WTC11 (cell line): ENCODE results near the gene RBM44. TPM values are rescaled to one million over a fixed set of nuclear protein-coding genes. Genes with fewer than 3 reads are reported as not detected.

ENCODE experiments used
- ATAC-seq: fragments of 200-7000 bp; cut with Tn5 transposase; 2 replicates; pipeline ENCODE4 v1.10.0; 2021; ENCODE audit warnings: mild to moderate bottlenecking, moderate library complexity
- CTCF ChIA-PET: fragments of 300-600 bp; sonication (Branson Sonifier 250); formaldehyde crosslinking; loops from one replicate; lab custom pipeline; 2021; ENCODE audit warnings: antibody characterized with exemption; lab: Charles Lee
- POLR2A ChIA-PET: fragments of 350-600 bp; sonication (Branson Sonifier 250); formaldehyde crosslinking; loops from one replicate; lab custom pipeline; 2021; ENCODE audit warnings: antibody characterized with exemption; lab: Charles Lee
- DNase-seq: peaks from one replicate; pipeline ENCODE4 v3.0.0; 2021; ENCODE audit warnings: low spot score
- H3K27ac Mint-ChIP-seq: 2 replicates; pipeline ENCODE4 v1.8.0; 2021; ENCODE audit warnings: mixed read lengths
- H3K27me3 Mint-ChIP-seq: 2 replicates; pipeline ENCODE4 v1.8.0; 2021; ENCODE audit warnings: low read depth, mild to moderate bottlenecking, moderate library complexity, mixed read lengths
- H3K36me3 Mint-ChIP-seq: 2 replicates; pipeline ENCODE4 v1.8.0; 2021; ENCODE audit warnings: mixed read lengths
- H3K4me1 Mint-ChIP-seq: 2 replicates; pipeline ENCODE4 v1.8.0; 2022; ENCODE audit warnings: mixed read lengths
- H3K4me3 Mint-ChIP-seq: 2 replicates; pipeline ENCODE4 v1.8.0; 2021; ENCODE audit warnings: mild to moderate bottlenecking, moderate library complexity, mixed read lengths
- H3K9me3 Mint-ChIP-seq: 2 replicates; pipeline ENCODE4 v1.8.0; 2021; ENCODE audit warnings: mixed read lengths
- ATF3 ChIP-seq: sonication (generic); formaldehyde crosslinking; conservative IDR thresholded peaks from 2 replicates; pipeline ENCODE4 v1.8.1; 2022; ENCODE audit warnings: mild to moderate bottlenecking, missing genetic modification reagents
- ATF6 ChIP-seq: sonication (generic); formaldehyde crosslinking; IDR thresholded peaks from 2 replicates; pipeline ENCODE4 v1.8.1; 2023; ENCODE audit warnings: mild to moderate bottlenecking, missing genetic modification reagents
- CREB1 ChIP-seq: sonication (generic); formaldehyde crosslinking; IDR thresholded peaks from 2 replicates; pipeline ENCODE4 v1.8.0; 2023; ENCODE audit warnings: mild to moderate bottlenecking, missing genetic modification reagents
- IRF1 ChIP-seq: sonication (generic); formaldehyde crosslinking; IDR thresholded peaks from 2 replicates; pipeline ENCODE4 v1.8.0; 2023; ENCODE audit warnings: missing genetic modification reagents
- JAZF1 ChIP-seq: fragments of 250-450 bp; sonication (Bioruptor Pico); IDR thresholded peaks from 2 replicates; pipeline ENCODE4 v1.9.0; 2021; ENCODE audit warnings: moderate library complexity, mild to moderate bottlenecking, inconsistent platforms
- NFYB ChIP-seq: sonication (generic); formaldehyde crosslinking; conservative IDR thresholded peaks from 2 replicates; pipeline ENCODE4 v1.8.0; 2022; ENCODE audit warnings: low read depth, missing genetic modification reagents
- SMAD3 ChIP-seq: sonication (generic); formaldehyde crosslinking; IDR thresholded peaks from 2 replicates; pipeline ENCODE4 v1.8.0; 2022; ENCODE audit warnings: missing genetic modification reagents, mild to moderate bottlenecking, borderline replicate concordance
- SP1 ChIP-seq: sonication (generic); formaldehyde crosslinking; conservative IDR thresholded peaks from 2 replicates; pipeline ENCODE4 v1.8.1; 2022; ENCODE audit warnings: missing genetic modification reagents
- TCF7 ChIP-seq: sonication (generic); formaldehyde crosslinking; IDR thresholded peaks from 2 replicates; pipeline ENCODE4 v1.8.0; 2022; ENCODE audit warnings: mild to moderate bottlenecking, low read depth, missing genetic modification reagents, moderate library complexity
- TEAD4 ChIP-seq: sonication (generic); formaldehyde crosslinking; IDR thresholded peaks from 2 replicates; pipeline ENCODE4 v1.8.0; 2022; ENCODE audit warnings: mild to moderate bottlenecking, missing genetic modification reagents
- TP53 ChIP-seq: sonication (generic); formaldehyde crosslinking; IDR thresholded peaks from 2 replicates; pipeline ENCODE4 v1.8.1; 2023; ENCODE audit warnings: mild to moderate bottlenecking, missing genetic modification reagents
- ZBTB21 ChIP-seq: sonication (generic); formaldehyde crosslinking; IDR thresholded peaks from 2 replicates; pipeline ENCODE4 v1.8.1; 2023; ENCODE audit warnings: mild to moderate bottlenecking, missing genetic modification reagents, borderline replicate concordance
- ZBTB43 ChIP-seq: sonication (generic); formaldehyde crosslinking; IDR thresholded peaks from 2 replicates; pipeline ENCODE4 v1.8.1; 2023; ENCODE audit warnings: mild to moderate bottlenecking, missing genetic modification reagents
- ZNF138 ChIP-seq: sonication (generic); formaldehyde crosslinking; conservative IDR thresholded peaks from 2 replicates; pipeline ENCODE4 v1.8.1; 2022; ENCODE audit warnings: mild to moderate bottlenecking, moderate library complexity, missing genetic modification reagents
- ZNF232 ChIP-seq: sonication (generic); formaldehyde crosslinking; IDR thresholded peaks from 2 replicates; pipeline ENCODE4 v1.8.0; 2022; ENCODE audit warnings: mild to moderate bottlenecking, missing genetic modification reagents
- ZNF263 ChIP-seq: sonication (generic); formaldehyde crosslinking; IDR thresholded peaks from 2 replicates; pipeline ENCODE4 v1.8.1; 2022; ENCODE audit warnings: low read depth, mild to moderate bottlenecking, moderate library complexity, missing genetic modification reagents
- ZNF671 ChIP-seq: fragments of 250-450 bp; sonication (Bioruptor Pico); IDR thresholded peaks from 2 replicates; pipeline ENCODE4 v1.8.0; 2021; ENCODE audit warnings: mild to moderate bottlenecking
- total RNA-seq: library from RNA; stranded (reverse); gene quantifications from 3 replicates; pipeline ENCODE4 v1.2.3, GENCODE V29; 2021
- TF ChIP-seq, protein P1 (sequence below): fragments of 250-450 bp; sonication (Bioruptor Pico); IDR thresholded peaks from 2 replicates; pipeline ENCODE4 v1.9.0; 2021; ENCODE audit warnings: mild to moderate bottlenecking
- TF ChIP-seq, protein P2 (sequence below): sonication (generic); formaldehyde crosslinking; IDR thresholded peaks from 2 replicates; pipeline ENCODE4 v1.8.1; 2022; ENCODE audit warnings: low read depth, missing genetic modification reagents, borderline replicate concordance
- TF ChIP-seq, protein P3 (sequence below): fragments of 250-450 bp; sonication (Bioruptor Pico); IDR thresholded peaks from 2 replicates; pipeline ENCODE4 v1.8.0; 2021; ENCODE audit warnings: mild to moderate bottlenecking

The RBM44 gene
- total RNA-seq, 1 experiment from 2014 or later: 1.3 TPM

GRCh38 chr2:237889016-237889415, 90.4 kb downstream of the RBM44 start:
- TF ChIP-seq ATF6 (no peak), ZBTB21 (CRISPR knock-in tag) (no peak), JAZF1 (CRISPR knock-in tag) (no peak), SMAD3 (CRISPR knock-in tag) (no peak), TP53 (no peak), ZNF671 (CRISPR knock-in tag) (no peak)
- TF ChIP-seq, protein P1, sequence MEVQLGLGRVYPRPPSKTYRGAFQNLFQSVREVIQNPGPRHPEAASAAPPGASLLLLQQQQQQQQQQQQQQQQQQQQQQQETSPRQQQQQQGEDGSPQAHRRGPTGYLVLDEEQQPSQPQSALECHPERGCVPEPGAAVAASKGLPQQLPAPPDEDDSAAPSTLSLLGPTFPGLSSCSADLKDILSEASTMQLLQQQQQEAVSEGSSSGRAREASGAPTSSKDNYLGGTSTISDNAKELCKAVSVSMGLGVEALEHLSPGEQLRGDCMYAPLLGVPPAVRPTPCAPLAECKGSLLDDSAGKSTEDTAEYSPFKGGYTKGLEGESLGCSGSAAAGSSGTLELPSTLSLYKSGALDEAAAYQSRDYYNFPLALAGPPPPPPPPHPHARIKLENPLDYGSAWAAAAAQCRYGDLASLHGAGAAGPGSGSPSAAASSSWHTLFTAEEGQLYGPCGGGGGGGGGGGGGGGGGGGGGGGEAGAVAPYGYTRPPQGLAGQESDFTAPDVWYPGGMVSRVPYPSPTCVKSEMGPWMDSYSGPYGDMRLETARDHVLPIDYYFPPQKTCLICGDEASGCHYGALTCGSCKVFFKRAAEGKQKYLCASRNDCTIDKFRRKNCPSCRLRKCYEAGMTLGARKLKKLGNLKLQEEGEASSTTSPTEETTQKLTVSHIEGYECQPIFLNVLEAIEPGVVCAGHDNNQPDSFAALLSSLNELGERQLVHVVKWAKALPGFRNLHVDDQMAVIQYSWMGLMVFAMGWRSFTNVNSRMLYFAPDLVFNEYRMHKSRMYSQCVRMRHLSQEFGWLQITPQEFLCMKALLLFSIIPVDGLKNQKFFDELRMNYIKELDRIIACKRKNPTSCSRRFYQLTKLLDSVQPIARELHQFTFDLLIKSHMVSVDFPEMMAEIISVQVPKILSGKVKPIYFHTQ (CRISPR knock-in tag): no peak
- TF ChIP-seq, protein P2, sequence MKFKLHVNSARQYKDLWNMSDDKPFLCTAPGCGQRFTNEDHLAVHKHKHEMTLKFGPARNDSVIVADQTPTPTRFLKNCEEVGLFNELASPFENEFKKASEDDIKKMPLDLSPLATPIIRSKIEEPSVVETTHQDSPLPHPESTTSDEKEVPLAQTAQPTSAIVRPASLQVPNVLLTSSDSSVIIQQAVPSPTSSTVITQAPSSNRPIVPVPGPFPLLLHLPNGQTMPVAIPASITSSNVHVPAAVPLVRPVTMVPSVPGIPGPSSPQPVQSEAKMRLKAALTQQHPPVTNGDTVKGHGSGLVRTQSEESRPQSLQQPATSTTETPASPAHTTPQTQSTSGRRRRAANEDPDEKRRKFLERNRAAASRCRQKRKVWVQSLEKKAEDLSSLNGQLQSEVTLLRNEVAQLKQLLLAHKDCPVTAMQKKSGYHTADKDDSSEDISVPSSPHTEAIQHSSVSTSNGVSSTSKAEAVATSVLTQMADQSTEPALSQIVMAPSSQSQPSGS (CRISPR knock-in tag): no peak
- ATAC-seq (no peak), DNase-seq (no peak)
- ChIA-PET CTCF (no interaction called here), POLR2A (no interaction called here)
- Mint-ChIP-seq H3K4me3 (no peak overlapping the region), H3K9me3 (no peaks in the 10 kb centered on the region), H3K27me3 (no peaks in the 10 kb centered on the region), H3K36me3 (no peaks in the 10 kb centered on the region), H3K4me1 (no peaks in the 10 kb centered on the region), H3K27ac (no peak overlapping the region)

GRCh38 chr2:237889811-237890210, 91.2 kb downstream of the RBM44 start:
- ChIA-PET CTCF (no interaction called here), POLR2A (no interaction called here)
- Mint-ChIP-seq H3K4me3 (no peak overlapping the region), H3K27ac (no peak overlapping the region), H3K4me1 (no peaks in the 10 kb centered on the region), H3K9me3 (no peaks in the 10 kb centered on the region), H3K27me3 (no peaks in the 10 kb centered on the region), H3K36me3 (no peaks in the 10 kb centered on the region)
- ATAC-seq (no peak), DNase-seq (no peak)
- TF ChIP-seq NFYB (no peak), TEAD4 (CRISPR knock-in tag) (no peak), ZNF263 (CRISPR knock-in tag) (no peak), IRF1 (no peak), SP1 (CRISPR knock-in tag) (no peak), ZNF138 (CRISPR knock-in tag) (no peak), CREB1 (CRISPR knock-in tag) (no peak), TCF7 (CRISPR knock-in tag) (no peak), ZNF232 (CRISPR knock-in tag) (no peak), ATF3 (CRISPR knock-in tag) (no peak), JAZF1 (CRISPR knock-in tag) (no peak), ZBTB43 (CRISPR knock-in tag) (no peak)
- TF ChIP-seq, protein P3, sequence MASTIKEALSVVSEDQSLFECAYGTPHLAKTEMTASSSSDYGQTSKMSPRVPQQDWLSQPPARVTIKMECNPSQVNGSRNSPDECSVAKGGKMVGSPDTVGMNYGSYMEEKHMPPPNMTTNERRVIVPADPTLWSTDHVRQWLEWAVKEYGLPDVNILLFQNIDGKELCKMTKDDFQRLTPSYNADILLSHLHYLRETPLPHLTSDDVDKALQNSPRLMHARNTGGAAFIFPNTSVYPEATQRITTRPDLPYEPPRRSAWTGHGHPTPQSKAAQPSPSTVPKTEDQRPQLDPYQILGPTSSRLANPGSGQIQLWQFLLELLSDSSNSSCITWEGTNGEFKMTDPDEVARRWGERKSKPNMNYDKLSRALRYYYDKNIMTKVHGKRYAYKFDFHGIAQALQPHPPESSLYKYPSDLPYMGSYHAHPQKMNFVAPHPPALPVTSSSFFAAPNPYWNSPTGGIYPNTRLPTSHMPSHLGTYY (CRISPR knock-in tag): no peak
